Loucy (cell line): ENCODE results near the gene MALT1.

Source experiments
- H2AFZ ChIP-seq: fragments of 200-600 bp; sonication (generic); 2 replicates; pipeline ENCODE4 v1.6.0; 2016; ENCODE audit warnings: antibody characterized with exemption, mild to moderate bottlenecking, low read length, moderate library complexity
- H3F3A ChIP-seq: fragments of 200-600 bp; 2 replicates; pipeline ENCODE4 v1.6.0; 2016; ENCODE audit warnings: antibody characterized with exemption, low read depth, mild to moderate bottlenecking
- H3K27me3 ChIP-seq: fragments of 200-600 bp; sonication (generic); 2 replicates; pipeline ENCODE4 v1.6.1; 2014; ENCODE audit warnings: low read length, mild to moderate bottlenecking; ENCODE audit not compliant: insufficient read depth, poor library complexity, severe bottlenecking
- H3K36me3 ChIP-seq: fragments of 200-600 bp; sonication (generic); 2 replicates; pipeline ENCODE4 v1.6.1; 2016; ENCODE audit warnings: low read length; ENCODE audit not compliant: insufficient read depth
- H3K4me1 ChIP-seq: fragments of 200-600 bp; sonication (generic); 2 replicates; pipeline ENCODE4 v1.5.1; 2014; ENCODE audit warnings: low read length, mild to moderate bottlenecking; ENCODE audit not compliant: insufficient read depth, poor library complexity, severe bottlenecking
- H3K4me2 ChIP-seq: fragments of 200-600 bp; sonication (generic); 2 replicates; pipeline ENCODE4 v1.6.0; 2014; ENCODE audit warnings: antibody characterized with exemption, low read length, low read depth, mild to moderate bottlenecking; ENCODE audit not compliant: poor library complexity, severe bottlenecking
- H3K4me3 ChIP-seq: fragments of 200-600 bp; sonication (generic); 2 replicates; pipeline ENCODE4 v1.5.1; 2014; ENCODE audit warnings: low read length, mild to moderate bottlenecking, mixed read lengths; ENCODE audit not compliant: poor library complexity, severe bottlenecking
- H3K79me2 ChIP-seq: fragments of 200-600 bp; sonication (generic); 2 replicates; pipeline ENCODE4 v1.6.1; 2014; ENCODE audit warnings: low read length; ENCODE audit not compliant: insufficient read depth
- H3K9ac ChIP-seq: fragments of 200-600 bp; sonication (generic); 2 replicates; pipeline ENCODE4 v1.6.0; 2014; ENCODE audit warnings: mild to moderate bottlenecking, low read depth, low read length, moderate library complexity; ENCODE audit not compliant: poor library complexity, severe bottlenecking
- H3K9me2 ChIP-seq: fragments of 200-600 bp; sonication (generic); replicated peaks from 2 replicates; pipeline ENCODE4 v1.6.1; 2016; ENCODE audit warnings: low read depth, low read length, mixed read lengths
- H3K9me3 ChIP-seq: fragments of 200-600 bp; sonication (generic); 2 replicates; pipeline ENCODE4 v1.6.1; 2014; ENCODE audit warnings: mild to moderate bottlenecking, antibody characterized with exemption, low read length, low read depth; ENCODE audit not compliant: insufficient read depth
- H4K20me1 ChIP-seq: fragments of 200-600 bp; sonication (generic); 2 replicates; pipeline ENCODE4 v1.6.0; 2014; ENCODE audit warnings: antibody characterized with exemption, low read length, mild to moderate bottlenecking; ENCODE audit not compliant: insufficient read depth, poor library complexity, severe bottlenecking
- EZH2phosphoT487 ChIP-seq: fragments of 200-600 bp; IDR thresholded peaks from 2 replicates; pipeline ENCODE4 v1.6.1; 2018; ENCODE audit warnings: antibody characterized with exemption, mild to moderate bottlenecking, moderate library complexity, borderline replicate concordance
- TF ChIP-seq, protein P1 (sequence below): fragments of 200-600 bp; sonication (generic); conservative IDR thresholded peaks from 2 replicates; pipeline ENCODE4 v1.5.1; 2014; ENCODE audit warnings: mild to moderate bottlenecking, antibody characterized with exemption, low read length

Gene MALT1

DNA sequence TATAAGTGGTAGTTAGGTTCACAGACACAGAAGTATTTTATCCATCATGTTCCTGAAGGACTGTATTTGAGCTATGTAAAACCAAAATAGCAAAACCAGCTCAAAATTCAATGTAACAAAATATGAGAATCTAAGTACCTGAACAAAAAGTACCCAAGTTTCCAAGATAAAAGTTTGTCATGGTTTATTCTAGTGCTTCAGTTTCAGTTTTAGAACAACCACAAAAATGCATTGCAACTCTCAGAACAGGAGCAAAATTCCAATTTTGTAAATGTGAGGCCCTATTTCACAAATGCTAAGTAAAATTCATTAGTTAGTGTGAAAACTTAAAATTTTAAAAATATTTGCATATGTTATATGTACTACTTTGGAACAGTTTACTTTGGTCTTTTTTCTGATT lies 37.4 kb upstream of the MALT1 start:
- no peaks in the 10 kb centered on the region for H3F3A ChIP-seq
- H3K36me3 ChIP-seq: no peaks in the 10 kb centered on the region
- H2AFZ ChIP-seq: no peak overlapping the region
- H3K4me2 ChIP-seq: no peak overlapping the region
- H3K4me1 ChIP-seq: no peaks in the 10 kb centered on the region
- no peaks in the 10 kb centered on the region for H3K27me3 ChIP-seq
- H4K20me1 ChIP-seq: no peaks in the 10 kb centered on the region
- no peak for TF ChIP-seq EZH2phosphoT487
- TF ChIP-seq, protein P1, sequence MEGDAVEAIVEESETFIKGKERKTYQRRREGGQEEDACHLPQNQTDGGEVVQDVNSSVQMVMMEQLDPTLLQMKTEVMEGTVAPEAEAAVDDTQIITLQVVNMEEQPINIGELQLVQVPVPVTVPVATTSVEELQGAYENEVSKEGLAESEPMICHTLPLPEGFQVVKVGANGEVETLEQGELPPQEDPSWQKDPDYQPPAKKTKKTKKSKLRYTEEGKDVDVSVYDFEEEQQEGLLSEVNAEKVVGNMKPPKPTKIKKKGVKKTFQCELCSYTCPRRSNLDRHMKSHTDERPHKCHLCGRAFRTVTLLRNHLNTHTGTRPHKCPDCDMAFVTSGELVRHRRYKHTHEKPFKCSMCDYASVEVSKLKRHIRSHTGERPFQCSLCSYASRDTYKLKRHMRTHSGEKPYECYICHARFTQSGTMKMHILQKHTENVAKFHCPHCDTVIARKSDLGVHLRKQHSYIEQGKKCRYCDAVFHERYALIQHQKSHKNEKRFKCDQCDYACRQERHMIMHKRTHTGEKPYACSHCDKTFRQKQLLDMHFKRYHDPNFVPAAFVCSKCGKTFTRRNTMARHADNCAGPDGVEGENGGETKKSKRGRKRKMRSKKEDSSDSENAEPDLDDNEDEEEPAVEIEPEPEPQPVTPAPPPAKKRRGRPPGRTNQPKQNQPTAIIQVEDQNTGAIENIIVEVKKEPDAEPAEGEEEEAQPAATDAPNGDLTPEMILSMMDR: no peak
- no peaks in the 10 kb centered on the region for H3K79me2 ChIP-seq
- H3K9ac ChIP-seq: no peak overlapping the region
- no peaks in the 10 kb centered on the region for H3K9me2 ChIP-seq
- no peaks in the 10 kb centered on the region for H3K9me3 ChIP-seq
- no peak overlapping the region for H3K4me3 ChIP-seq

DNA sequence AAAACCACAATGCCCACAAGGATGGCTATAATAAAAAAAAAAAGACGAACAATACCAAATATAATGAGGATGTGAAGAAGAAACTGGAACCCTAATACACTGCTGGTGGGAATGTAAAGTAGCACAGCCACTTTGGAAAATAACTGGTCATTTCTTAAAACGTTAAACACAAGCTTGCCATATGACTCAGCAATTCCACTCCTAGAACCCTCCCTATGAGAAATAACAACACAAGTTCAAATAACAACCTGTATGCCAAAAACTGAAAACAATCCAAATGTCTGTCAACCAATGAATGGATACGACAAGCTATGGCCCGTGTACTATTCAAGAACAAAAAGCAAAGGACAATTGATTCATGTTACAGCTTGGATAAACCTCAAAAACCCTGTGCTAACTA lies 35.4 kb upstream of the MALT1 start:
- no peaks in the 10 kb centered on the region for H3K9me3 ChIP-seq
- H2AFZ ChIP-seq: no peak overlapping the region
- H3K4me1 ChIP-seq: no peaks in the 10 kb centered on the region
- H3K79me2 ChIP-seq: no peaks in the 10 kb centered on the region
- H3K9me2 ChIP-seq: no peaks in the 10 kb centered on the region
- no peaks in the 10 kb centered on the region for H3K27me3 ChIP-seq
- H3K4me3 ChIP-seq: no peak overlapping the region
- no peak overlapping the region for H3K9ac ChIP-seq
- TF ChIP-seq EZH2phosphoT487: no peak
- TF ChIP-seq, protein P1: no peak
- H3K36me3 ChIP-seq: no peaks in the 10 kb centered on the region
- no peaks in the 10 kb centered on the region for H3F3A ChIP-seq
- no peak overlapping the region for H3K4me2 ChIP-seq
- no peaks in the 10 kb centered on the region for H4K20me1 ChIP-seq

DNA sequence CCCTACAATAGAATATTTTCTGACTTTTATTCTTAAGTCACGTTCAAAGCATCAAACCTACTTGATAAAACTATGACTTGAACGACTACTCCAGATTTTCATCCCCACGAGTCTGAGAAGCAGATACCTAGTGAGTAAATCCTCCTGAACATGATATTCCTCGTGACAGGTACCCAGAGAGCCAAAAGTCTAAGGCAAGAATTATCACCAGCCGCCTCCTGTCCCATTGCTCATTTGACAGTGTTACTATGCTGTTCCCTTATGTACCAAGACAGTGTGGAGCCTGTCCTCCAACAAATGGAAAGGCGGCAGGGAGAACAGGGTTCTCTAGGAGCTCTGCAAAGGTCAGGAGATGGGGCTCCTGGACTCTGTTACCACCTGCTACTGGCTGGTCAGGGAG lies 34.1 kb upstream of the MALT1 start:
- no peak overlapping the region for H3K4me2 ChIP-seq
- no peak overlapping the region for H3K4me3 ChIP-seq
- no peaks in the 10 kb centered on the region for H3K36me3 ChIP-seq
- no peaks in the 10 kb centered on the region for H3K27me3 ChIP-seq
- H2AFZ ChIP-seq: no peak overlapping the region
- no peak for TF ChIP-seq EZH2phosphoT487
- TF ChIP-seq, protein P1: no peak
- no peak overlapping the region for H3K9ac ChIP-seq
- H3K4me1 ChIP-seq: no peaks in the 10 kb centered on the region
- H4K20me1 ChIP-seq: no peaks in the 10 kb centered on the region
- H3K79me2 ChIP-seq: no peaks in the 10 kb centered on the region
- H3K9me2 ChIP-seq: no peaks in the 10 kb centered on the region
- H3F3A ChIP-seq: no peaks in the 10 kb centered on the region
- no peaks in the 10 kb centered on the region for H3K9me3 ChIP-seq
